Measurements from ENCODE around the gene LPP.
"Not testable (repeated sequence)": the region's sequence is repeated elsewhere in the genome, so short reads cannot be mapped to it uniquely, and the experiment has no call there.

Gene LPP

GRCh38 chr3:188700501-188700900 is 546.5 kb downstream of the LPP start:
- H3K27ac Mint-ChIP-seq: no peak overlapping the region
- peak; percentile 11 to 54 for DNase-seq

GRCh38 chr3:188700918-188701317 is 547.0 kb downstream of the LPP start:
- ATAC-seq (peak; percentile 19), DNase-seq (no peak)
- H3K9me3 Mint-ChIP-seq: no peaks in the 10 kb centered on the region
- H3K4me1 Mint-ChIP-seq: peaks cover 29% of the 10 kb centered on the region
- no peak overlapping the region for H3K27ac Mint-ChIP-seq
- no peaks in the 10 kb centered on the region for H3K27me3 Mint-ChIP-seq
- H3K4me3 Mint-ChIP-seq: peak overlapping the region in 1 of 2 donors; percentile 6

More at GRCh38 chr3:188700501-188700900, 546.5 kb downstream of the LPP start:
- peak; percentile 96 for ATAC-seq
- Mint-ChIP-seq H3K4me3 (peak overlapping the region in 1 of 2 donors; percentile 6), H3K4me1 (peaks cover 32% of the 10 kb centered on the region), H3K27me3 (no peaks in the 10 kb centered on the region), H3K9me3 (no peaks in the 10 kb centered on the region)

GRCh38 chr3:188701485-188701969 is 547.6 kb downstream of the LPP start:
- no peak overlapping the region for H3K4me3 Mint-ChIP-seq

GRCh38 chr3:188702028-188702427 is 548.1 kb downstream of the LPP start:
- H3K4me3 Mint-ChIP-seq: not testable (repeated sequence)

More at GRCh38 chr3:188701485-188701969, 547.6 kb downstream of the LPP start:
- H3K4me1 Mint-ChIP-seq: peaks cover 29% of the 10 kb centered on the region
- ATAC-seq (no peak), DNase-seq (no peak)
- H3K27ac Mint-ChIP-seq: no peak overlapping the region
- no peaks in the 10 kb centered on the region for H3K27me3 Mint-ChIP-seq
- H3K9me3 Mint-ChIP-seq: no peaks in the 10 kb centered on the region

GRCh38 chr3:188706176-188706575 is 552.2 kb downstream of the LPP start:
- Mint-ChIP-seq H3K4me1 (peaks cover 2% of the 10 kb centered on the region), H3K9me3 (no peaks in the 10 kb centered on the region), H3K27me3 (no peaks in the 10 kb centered on the region), H3K27ac (no peak overlapping the region), H3K4me3 (no peak overlapping the region)
- DNase-seq (no peak), ATAC-seq (no peak)

More at GRCh38 chr3:188702028-188702427, 548.1 kb downstream of the LPP start:
- not testable (repeated sequence) for H3K9me3 Mint-ChIP-seq, DNase-seq, ATAC-seq, H3K27me3 Mint-ChIP-seq, H3K27ac Mint-ChIP-seq
- H3K4me1 Mint-ChIP-seq: peaks cover 25% of the 10 kb centered on the region

- H3K4me3 Mint-ChIP-seq: no peak overlapping the region
- ATAC-seq: no peak
- H3K4me1 Mint-ChIP-seq: no peaks in the 10 kb centered on the region
- no peaks in the 10 kb centered on the region for H3K27me3 Mint-ChIP-seq
- H3K27ac Mint-ChIP-seq: no peak overlapping the region
- no peaks in the 10 kb centered on the region for H3K9me3 Mint-ChIP-seq
- no peak for DNase-seq
These were observed 552.6 kb downstream of the LPP start for GRCh38 chr3:188706599-188706998.

- H3K27me3 Mint-ChIP-seq: no peaks in the 10 kb centered on the region
- H3K9me3 Mint-ChIP-seq: no peaks in the 10 kb centered on the region
- no peaks in the 10 kb centered on the region for H3K4me1 Mint-ChIP-seq
- H3K4me3 Mint-ChIP-seq: no peak overlapping the region
- H3K27ac Mint-ChIP-seq: no peak overlapping the region
- DNase-seq (no peak), ATAC-seq (no peak)
These were observed 553.7 kb downstream of the LPP start for GRCh38 chr3:188707381-188708288.

GRCh38 chr3:188711881-188712247 is 557.9 kb downstream of the LPP start:
- ATAC-seq (no peak), DNase-seq (no peak)
- Mint-ChIP-seq H3K4me3 (no peak overlapping the region), H3K4me1 (no peaks in the 10 kb centered on the region), H3K27me3 (no peaks in the 10 kb centered on the region), H3K9me3 (no peaks in the 10 kb centered on the region), H3K27ac (no peak overlapping the region)

GRCh38 chr3:188712248-188712924 is 558.4 kb downstream of the LPP start:
- H3K9me3 Mint-ChIP-seq: no peaks in the 10 kb centered on the region
- no peak for ATAC-seq
- peaks cover 4% of the 10 kb centered on the region for H3K4me1 Mint-ChIP-seq
- DNase-seq: no peak
- no peaks in the 10 kb centered on the region for H3K27me3 Mint-ChIP-seq
- no peak overlapping the region for H3K4me3 Mint-ChIP-seq
- no peak overlapping the region for H3K27ac Mint-ChIP-seq

GRCh38 chr3:188712991-188713390 is 559.0 kb downstream of the LPP start:
- no peak for DNase-seq
- Mint-ChIP-seq H3K4me3 (no peak overlapping the region), H3K4me1 (peaks cover 5% of the 10 kb centered on the region), H3K9me3 (no peaks in the 10 kb centered on the region), H3K27me3 (no peaks in the 10 kb centered on the region), H3K27ac (no peak overlapping the region)
- ATAC-seq: no peak

GRCh38 chr3:188719545-188719944 is 565.6 kb downstream of the LPP start:
- Mint-ChIP-seq H3K27me3 (no peaks in the 10 kb centered on the region), H3K4me3 (no peak overlapping the region), H3K9me3 (no peaks in the 10 kb centered on the region), H3K27ac (no peak overlapping the region), H3K4me1 (peaks cover 14% of the 10 kb centered on the region)
- ATAC-seq (no peak), DNase-seq (no peak)

- ATAC-seq (no peak), DNase-seq (no peak)
- no peaks in the 10 kb centered on the region for H3K9me3 Mint-ChIP-seq
- H3K27me3 Mint-ChIP-seq: no peaks in the 10 kb centered on the region
- no peak overlapping the region for H3K4me3 Mint-ChIP-seq
- peaks cover 14% of the 10 kb centered on the region for H3K4me1 Mint-ChIP-seq
- H3K27ac Mint-ChIP-seq: no peak overlapping the region
These were observed 566.3 kb downstream of the LPP start for GRCh38 chr3:188720215-188720614.

- Mint-ChIP-seq H3K4me1 (peaks cover 15% of the 10 kb centered on the region), H3K4me3 (no peak overlapping the region), H3K27me3 (no peaks in the 10 kb centered on the region), H3K27ac (no peak overlapping the region), H3K9me3 (no peaks in the 10 kb centered on the region)
- DNase-seq (no peak), ATAC-seq (peak; percentile 80)
These were observed 566.7 kb downstream of the LPP start for GRCh38 chr3:188720636-188721035.

- no peaks in the 10 kb centered on the region for H3K27me3 Mint-ChIP-seq
- DNase-seq: no peak
- no peak overlapping the region for H3K4me3 Mint-ChIP-seq
- H3K27ac Mint-ChIP-seq: no peak overlapping the region
- ATAC-seq: no peak
- no peaks in the 10 kb centered on the region for H3K9me3 Mint-ChIP-seq
- H3K4me1 Mint-ChIP-seq: peaks cover 21% of the 10 kb centered on the region
These were observed 567.4 kb downstream of the LPP start for GRCh38 chr3:188721312-188721711.

- ATAC-seq: no peak
- DNase-seq: no peak
- Mint-ChIP-seq H3K9me3 (no peaks in the 10 kb centered on the region), H3K4me3 (no peak overlapping the region), H3K27me3 (no peaks in the 10 kb centered on the region), H3K4me1 (peaks cover 22% of the 10 kb centered on the region), H3K27ac (no peak overlapping the region)
These were observed 568.0 kb downstream of the LPP start for GRCh38 chr3:188721990-188722389.

- no peaks in the 10 kb centered on the region for H3K27me3 Mint-ChIP-seq
- ATAC-seq (peak; percentile 90), DNase-seq (no peak)
- H3K9me3 Mint-ChIP-seq: no peaks in the 10 kb centered on the region
- H3K4me3 Mint-ChIP-seq: peak overlapping the region in 1 of 2 donors; percentile 26
- no peak overlapping the region for H3K27ac Mint-ChIP-seq
- peaks cover 22% of the 10 kb centered on the region for H3K4me1 Mint-ChIP-seq
These were observed 569.0 kb downstream of the LPP start for GRCh38 chr3:188722963-188723362.
